Measurements from ENCODE around the gene WWOX.

The WWOX gene

DNA sequence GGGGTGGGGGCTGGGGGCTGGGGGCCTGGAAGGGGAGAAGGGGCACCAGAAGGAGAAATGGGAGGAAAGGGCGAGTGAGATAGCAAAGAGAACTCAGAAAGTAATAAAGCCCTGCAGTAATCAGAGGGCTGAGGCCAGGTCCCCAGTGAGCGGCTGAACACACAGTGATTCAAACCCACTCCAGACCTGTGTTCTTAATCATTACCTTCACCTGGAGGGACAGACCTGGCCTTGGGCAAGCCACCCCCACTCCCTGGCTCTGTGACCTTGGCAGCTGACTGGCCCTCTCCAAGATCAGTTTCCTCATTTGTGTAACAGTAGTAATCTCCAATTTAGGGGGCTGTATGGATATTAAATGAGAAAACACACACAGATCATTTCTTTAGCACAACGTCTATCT lies 150.4 kb downstream of the WWOX start:
- TF ChIP-seq, protein P1, sequence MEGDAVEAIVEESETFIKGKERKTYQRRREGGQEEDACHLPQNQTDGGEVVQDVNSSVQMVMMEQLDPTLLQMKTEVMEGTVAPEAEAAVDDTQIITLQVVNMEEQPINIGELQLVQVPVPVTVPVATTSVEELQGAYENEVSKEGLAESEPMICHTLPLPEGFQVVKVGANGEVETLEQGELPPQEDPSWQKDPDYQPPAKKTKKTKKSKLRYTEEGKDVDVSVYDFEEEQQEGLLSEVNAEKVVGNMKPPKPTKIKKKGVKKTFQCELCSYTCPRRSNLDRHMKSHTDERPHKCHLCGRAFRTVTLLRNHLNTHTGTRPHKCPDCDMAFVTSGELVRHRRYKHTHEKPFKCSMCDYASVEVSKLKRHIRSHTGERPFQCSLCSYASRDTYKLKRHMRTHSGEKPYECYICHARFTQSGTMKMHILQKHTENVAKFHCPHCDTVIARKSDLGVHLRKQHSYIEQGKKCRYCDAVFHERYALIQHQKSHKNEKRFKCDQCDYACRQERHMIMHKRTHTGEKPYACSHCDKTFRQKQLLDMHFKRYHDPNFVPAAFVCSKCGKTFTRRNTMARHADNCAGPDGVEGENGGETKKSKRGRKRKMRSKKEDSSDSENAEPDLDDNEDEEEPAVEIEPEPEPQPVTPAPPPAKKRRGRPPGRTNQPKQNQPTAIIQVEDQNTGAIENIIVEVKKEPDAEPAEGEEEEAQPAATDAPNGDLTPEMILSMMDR (IDR thresholded peaks at IDR 0.05; ENCODE audit: insufficient read depth, low read depth, low read length, missing control alignments), result no peak
- no peak for DNase-seq (ENCODE audit: low read depth)
- no peak overlapping the region for H3K4me3 ChIP-seq (ENCODE audit: low read length)

DNA sequence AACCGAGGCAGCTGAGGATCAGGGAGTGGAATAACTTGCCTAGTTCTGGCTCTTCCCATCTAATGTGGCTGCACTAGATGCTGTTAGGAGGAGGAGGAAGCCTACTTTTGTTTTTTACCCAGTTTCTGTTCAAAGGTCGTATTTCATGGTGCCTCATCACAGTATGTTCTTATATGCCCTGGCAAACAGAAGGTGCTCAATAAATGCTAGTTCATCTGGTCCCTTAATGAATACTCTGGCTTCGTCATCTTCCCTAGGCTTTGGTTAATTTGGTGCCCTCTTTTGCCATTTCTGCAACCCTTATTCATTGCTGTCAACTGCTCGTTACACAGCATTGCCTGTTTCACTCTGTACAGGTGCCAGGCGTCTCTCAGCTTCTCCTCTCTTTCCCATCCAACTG lies 151.7 kb downstream of the WWOX start:
- no peak overlapping the region for H3K4me3 ChIP-seq (ENCODE audit: low read length)
- DNase-seq (ENCODE audit: low read depth), result no peak
- TF ChIP-seq, protein P1 (IDR thresholded peaks at IDR 0.05; ENCODE audit: insufficient read depth, low read depth, low read length, missing control alignments), result no peak

DNA sequence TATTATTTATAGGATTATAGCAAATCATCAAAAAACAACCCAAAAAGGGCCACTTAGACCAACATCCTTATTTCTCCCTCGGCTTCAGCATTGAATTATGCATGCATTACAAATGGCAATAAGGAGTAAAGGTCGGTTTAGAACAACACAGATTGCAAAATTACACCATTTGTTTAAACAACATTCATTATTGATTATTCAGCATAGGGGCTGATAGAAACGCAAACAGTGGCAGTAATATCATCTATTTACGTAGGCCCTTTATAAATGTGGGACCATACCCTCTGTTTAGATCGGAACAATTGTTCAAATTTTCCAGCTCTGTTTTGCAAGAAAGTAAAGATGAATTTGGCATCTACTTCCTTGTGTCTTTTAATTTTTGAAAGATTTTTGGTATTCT lies 153.3 kb downstream of the WWOX start:
- TF ChIP-seq, protein P1 (IDR thresholded peaks at IDR 0.05; ENCODE audit: insufficient read depth, low read depth, low read length, missing control alignments), result no peak
- no peak for DNase-seq (ENCODE audit: low read depth)
- H3K4me3 ChIP-seq (ENCODE audit: low read length), result no peak overlapping the region

DNA sequence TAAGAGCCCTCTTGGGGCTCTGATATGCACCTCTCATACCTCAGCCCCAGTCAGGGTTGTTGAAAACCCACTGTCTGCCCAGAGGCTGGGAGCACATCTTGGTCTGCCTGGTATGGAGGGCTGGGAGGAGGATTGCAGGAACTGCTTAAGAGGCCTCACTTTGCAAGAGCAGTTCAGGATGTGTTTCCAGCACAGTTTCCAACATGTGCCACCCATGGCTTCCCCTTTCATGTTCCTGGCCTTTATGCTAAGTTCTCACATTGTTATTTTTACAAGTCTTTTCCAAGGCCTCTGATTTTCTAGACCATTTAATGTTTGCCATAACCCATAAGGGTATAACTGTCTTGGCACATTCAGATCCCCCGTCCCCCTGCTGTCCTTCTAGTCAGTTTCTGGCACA lies 155.4 kb downstream of the WWOX start:
- H3K4me3 ChIP-seq (ENCODE audit: low read length), result no peak overlapping the region
- DNase-seq (ENCODE audit: low read depth), result no peak
- TF ChIP-seq, protein P1 (IDR thresholded peaks at IDR 0.05; ENCODE audit: insufficient read depth, low read depth, low read length, missing control alignments), result no peak

DNA sequence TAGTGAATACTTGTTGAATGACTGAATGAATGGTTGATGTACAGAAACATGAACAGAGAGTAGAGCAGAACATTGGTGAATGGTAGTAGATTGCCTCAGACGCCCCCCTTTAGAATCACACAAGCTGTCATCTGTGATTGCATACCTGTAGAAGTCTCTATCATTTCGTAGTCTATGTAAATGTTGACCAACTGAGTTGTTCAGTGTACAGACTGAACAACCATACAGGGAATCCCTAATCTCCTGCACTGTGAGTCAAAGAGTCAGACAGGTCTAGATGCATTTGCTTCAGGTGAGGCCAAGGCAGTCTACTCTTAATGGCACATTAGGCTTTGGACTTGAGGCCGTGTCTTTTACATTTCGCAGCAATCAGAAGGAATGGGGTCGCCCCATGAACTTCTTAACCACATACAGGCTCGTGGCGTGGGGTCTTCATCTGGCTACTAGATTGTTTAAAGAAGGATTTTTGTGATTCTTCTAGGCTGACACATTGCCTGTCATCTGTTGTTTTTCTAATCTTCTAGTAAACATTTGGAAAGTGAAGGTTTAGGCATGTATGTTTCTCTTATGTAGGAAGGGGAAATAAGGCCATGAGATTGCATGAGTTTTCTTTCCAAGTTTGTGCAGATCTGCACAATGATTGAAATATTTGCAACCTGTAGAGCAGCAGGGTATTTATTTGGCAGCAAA lies 157.4 kb downstream of the WWOX start:
- TF ChIP-seq, protein P1 (IDR thresholded peaks at IDR 0.05; ENCODE audit: insufficient read depth, low read depth, low read length, missing control alignments), result no peak

DNA sequence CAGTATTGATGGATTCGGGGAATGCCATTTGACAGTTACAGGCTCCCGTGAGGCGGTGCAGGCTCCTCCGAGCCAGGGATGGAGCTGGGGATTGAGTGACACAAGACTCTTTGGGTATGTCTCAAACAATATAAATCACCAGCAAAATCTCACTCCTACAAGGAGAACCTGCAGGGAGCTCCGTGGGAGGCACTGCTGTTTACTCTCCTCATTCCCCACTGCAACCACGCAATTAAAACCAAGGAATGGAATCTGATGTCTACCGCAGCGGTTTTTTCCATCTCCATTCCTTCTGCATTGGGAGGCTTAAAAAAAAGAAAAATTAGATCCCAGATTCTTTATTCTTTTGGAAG lies 157.9 kb downstream of the WWOX start:
- TF ChIP-seq, protein P1 (IDR thresholded peaks at IDR 0.05; ENCODE audit: insufficient read depth, low read depth, low read length, missing control alignments), result no peak
- H3K4me3 ChIP-seq (ENCODE audit: low read length), result no peak overlapping the region
- DNase-seq (ENCODE audit: low read depth), result no peak

More for the DNA sequence above, 157.4 kb downstream of the WWOX start:
- DNase-seq (ENCODE audit: low read depth), result no peak
- no peak overlapping the region for H3K4me3 ChIP-seq (ENCODE audit: low read length)

Measured in epithelial cell of esophagus (primary cell).